Sigmoid colon (tissue), 4 donors: Measurements from ENCODE around the gene GPR157.

Experiments used
- POLR2AphosphoS5 ChIP-seq, 4 donors: sonication (generic); formaldehyde crosslinking; IDR thresholded peaks; one replicate each; pipeline ENCODE4 v1.6.1; 2017; ENCODE audit warnings: antibody characterized with exemption in 4 of 4
- TF ChIP-seq, protein P1 (sequence below), 4 experiments: fragments of 450-650 bp in 3 of 4; fragments of 200-600 bp in 1 of 4; IDR thresholded peaks; one replicate each; pipeline ENCODE4 v1.5.1; 2016 to 2019; ENCODE audit warnings: antibody characterized with exemption in 4 of 4, mild to moderate bottlenecking in 3 of 4, moderate library complexity in 2 of 4

GRCh38 chr1:9160079-9160717, 31.3 kb upstream of the GPR157 start:
- TF ChIP-seq, protein P1, sequence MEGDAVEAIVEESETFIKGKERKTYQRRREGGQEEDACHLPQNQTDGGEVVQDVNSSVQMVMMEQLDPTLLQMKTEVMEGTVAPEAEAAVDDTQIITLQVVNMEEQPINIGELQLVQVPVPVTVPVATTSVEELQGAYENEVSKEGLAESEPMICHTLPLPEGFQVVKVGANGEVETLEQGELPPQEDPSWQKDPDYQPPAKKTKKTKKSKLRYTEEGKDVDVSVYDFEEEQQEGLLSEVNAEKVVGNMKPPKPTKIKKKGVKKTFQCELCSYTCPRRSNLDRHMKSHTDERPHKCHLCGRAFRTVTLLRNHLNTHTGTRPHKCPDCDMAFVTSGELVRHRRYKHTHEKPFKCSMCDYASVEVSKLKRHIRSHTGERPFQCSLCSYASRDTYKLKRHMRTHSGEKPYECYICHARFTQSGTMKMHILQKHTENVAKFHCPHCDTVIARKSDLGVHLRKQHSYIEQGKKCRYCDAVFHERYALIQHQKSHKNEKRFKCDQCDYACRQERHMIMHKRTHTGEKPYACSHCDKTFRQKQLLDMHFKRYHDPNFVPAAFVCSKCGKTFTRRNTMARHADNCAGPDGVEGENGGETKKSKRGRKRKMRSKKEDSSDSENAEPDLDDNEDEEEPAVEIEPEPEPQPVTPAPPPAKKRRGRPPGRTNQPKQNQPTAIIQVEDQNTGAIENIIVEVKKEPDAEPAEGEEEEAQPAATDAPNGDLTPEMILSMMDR (IDR thresholded peaks at IDR 0.05), result no peak
- TF ChIP-seq POLR2AphosphoS5 (IDR thresholded peaks at IDR 0.05), result no peak
